Activated T-cell treated with anti-CD3 and anti-CD28 coated beads, Interleukin-2, amount 50 U/mL, for 1 hour (primary cell): Measurements from ENCODE around the gene OR2AP1.
"Not testable (repeated sequence)": the region's sequence is repeated elsewhere in the genome, so short reads cannot be mapped to it uniquely, and the experiment has no call there.

Source experiments
- DNase-seq: peaks from one replicate; pipeline ENCODE4 v3.0.0-alpha.2; 2020

Gene OR2AP1

GRCh38 chr12:55572168-55572567, at the start of gene OR2AP1:
OR2AP1 (plus strand) TSS chr12:55572468; CDS start chr12:55574415, 1,947 bp downstream.
- no peak for DNase-seq

GRCh38 chr12:55548235-55548634, 24.0 kb upstream of the OR2AP1 start:
- DNase-seq = not testable (repeated sequence)

- no peak for DNase-seq
These were observed 23.5 kb upstream of the OR2AP1 start for GRCh38 chr12:55548756-55549155.

- DNase-seq = no peak
These were observed 23.0 kb upstream of the OR2AP1 start, which contains the start of gene OR6C4 for GRCh38 chr12:55549302-55549701. OR6C4 (plus strand) TSS chr12:55549602; CDS start chr12:55551227, 1,625 bp downstream.

- no peak for DNase-seq
These were observed 18.0 kb upstream of the OR2AP1 start for GRCh38 chr12:55554296-55554695.

- not testable (repeated sequence) for DNase-seq
These were observed 2.2 kb upstream of the OR2AP1 start for GRCh38 chr12:55570060-55570459.

GRCh38 chr12:55570689-55571088, 1.6 kb upstream of the OR2AP1 start:
- not testable (repeated sequence) for DNase-seq

- DNase-seq = no peak
These were observed 9.8 kb downstream of the OR2AP1 start for GRCh38 chr12:55582066-55582465.

GRCh38 chr12:55585817-55586216, 13.5 kb downstream of the OR2AP1 start:
- DNase-seq = no peak

GRCh38 chr12:55590152-55590551, 17.9 kb downstream of the OR2AP1 start:
- not testable (repeated sequence) for DNase-seq

- DNase-seq = no peak
These were observed 35.7 kb downstream of the OR2AP1 start for GRCh38 chr12:55607821-55608594.

- DNase-seq = no peak
These were observed 38.3 kb downstream of the OR2AP1 start for GRCh38 chr12:55610598-55610997.

GRCh38 chr12:55612646-55613045, 40.4 kb downstream of the OR2AP1 start:
- DNase-seq = no peak

- DNase-seq = no peak
These were observed 42.5 kb downstream of the OR2AP1 start for GRCh38 chr12:55614764-55615163.

GRCh38 chr12:55619354-55620138, 47.3 kb downstream of the OR2AP1 start:
- DNase-seq = no peak

GRCh38 chr12:55624056-55624455, 51.8 kb downstream of the OR2AP1 start:
- no peak for DNase-seq
